Putamen (tissue), 1 donor: ENCODE measurements around the gene KIF7.
A peak's percentile ranks its signal among the peaks of the same experiment; 100 is the strongest.

Source experiments
- DNase-seq: peaks from one replicate; pipeline ENCODE4 v3.0.0-alpha.2; 2016; ENCODE audit warnings: low spot score

KIF7 gene

DNA sequence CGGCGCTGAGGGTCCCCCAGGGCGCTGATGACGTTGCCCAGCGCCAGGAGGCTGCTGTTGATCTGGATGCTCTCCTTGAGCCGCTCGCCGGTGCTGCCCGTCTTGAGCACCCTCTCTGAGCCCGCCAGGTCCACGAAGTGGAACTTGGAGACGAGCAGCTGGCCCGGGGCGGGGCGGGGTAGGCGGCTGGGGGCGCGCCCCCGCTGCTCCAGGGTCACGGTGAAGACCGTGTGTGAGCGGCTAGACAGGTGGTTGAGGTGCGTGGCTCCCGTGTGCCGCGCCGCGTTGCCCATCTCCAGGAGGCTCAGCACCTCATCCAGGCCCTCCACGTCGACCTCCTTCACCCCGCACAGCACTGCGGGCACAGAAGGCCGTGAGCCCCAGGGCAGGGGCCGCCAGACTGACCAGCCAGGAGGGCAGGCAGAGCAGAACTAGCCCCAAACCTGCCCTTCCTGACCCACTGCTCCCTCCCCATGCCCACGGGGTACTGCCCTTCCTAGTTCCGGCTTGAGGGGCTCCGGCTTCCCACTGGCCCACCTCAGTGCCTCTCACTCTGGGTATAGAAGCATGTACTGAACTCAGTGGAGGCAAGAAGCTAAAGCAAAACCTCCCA is 6.1 kb downstream of the KIF7 start:
- DNase-seq = no peak

DNA sequence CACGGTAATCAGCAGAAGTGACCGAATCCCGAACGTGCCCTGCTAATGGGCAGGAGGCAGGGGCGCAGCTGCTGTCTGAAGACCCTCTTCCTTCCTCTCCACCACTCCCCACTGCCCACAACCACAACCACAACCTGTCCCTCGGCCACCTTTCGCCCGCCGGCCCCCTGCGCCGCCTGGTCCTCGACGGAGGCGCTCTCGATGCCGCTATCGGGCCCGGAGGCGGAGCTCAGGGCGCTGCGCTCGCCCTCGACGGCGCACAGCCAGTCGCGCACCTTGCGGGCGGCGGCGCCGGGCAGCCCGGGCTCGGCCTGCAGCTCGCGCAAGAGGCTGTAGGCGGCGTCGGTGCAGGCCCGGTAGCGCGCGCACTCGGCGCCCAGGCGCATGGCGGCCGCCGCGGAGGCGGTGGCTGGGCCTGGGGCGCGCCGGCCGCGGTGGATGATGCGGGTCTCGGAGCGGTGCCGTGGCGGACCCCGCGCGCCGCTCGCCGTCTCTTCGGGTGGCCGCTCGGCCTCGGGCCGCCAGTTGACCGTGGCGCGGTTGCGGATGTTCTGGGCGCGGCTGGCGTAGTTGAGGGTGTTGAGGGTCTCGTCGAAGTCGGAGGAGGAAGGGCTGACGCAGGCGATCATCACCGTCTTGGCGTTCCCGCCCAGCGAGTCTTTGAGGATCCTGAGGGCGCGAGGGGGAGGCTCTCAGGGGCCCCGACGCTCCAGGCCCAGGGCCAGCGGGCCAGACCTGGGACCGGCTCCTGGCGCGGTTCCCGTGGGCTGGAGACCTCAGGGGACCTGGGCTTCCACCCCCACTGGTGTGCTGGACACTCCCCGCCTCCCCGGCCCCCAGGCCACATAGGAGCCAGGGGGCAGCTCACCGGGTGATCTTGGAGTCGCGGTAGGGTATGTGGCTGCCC is 6.9 kb downstream of the KIF7 start:
- DNase-seq = no peak

DNA sequence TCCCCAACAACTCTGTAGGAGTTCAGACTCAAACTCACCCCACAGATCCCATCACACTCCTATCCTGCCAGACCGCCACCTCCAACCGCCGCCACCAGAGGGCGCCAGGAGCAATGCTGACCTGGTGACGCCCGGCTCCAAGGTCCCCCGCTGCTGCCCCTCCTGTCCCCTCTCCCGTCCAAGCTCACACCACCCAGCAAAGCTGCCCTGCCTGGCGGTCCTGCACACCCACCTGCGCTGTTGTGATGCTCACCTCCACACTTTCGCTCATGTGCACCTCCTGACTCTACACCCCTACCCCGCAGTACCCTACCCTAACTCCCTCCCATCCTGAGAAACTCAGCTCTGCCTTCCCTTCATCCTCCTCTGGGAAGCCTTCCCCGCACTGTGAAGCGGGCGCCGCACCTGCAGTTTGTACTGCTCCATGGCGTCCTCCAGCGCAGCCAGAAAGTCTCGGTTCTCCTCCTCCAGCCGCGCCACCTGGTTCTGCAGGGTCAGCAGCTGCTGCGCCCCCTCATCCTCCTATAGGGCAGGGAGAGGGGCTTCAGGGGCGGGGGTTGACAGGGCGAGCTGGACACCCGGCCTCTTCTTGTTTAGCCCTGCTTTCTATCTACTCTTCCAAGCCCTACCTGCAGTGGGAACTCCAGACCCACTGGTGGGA is 7.9 kb downstream of the KIF7 start:
- no peak for DNase-seq

DNA sequence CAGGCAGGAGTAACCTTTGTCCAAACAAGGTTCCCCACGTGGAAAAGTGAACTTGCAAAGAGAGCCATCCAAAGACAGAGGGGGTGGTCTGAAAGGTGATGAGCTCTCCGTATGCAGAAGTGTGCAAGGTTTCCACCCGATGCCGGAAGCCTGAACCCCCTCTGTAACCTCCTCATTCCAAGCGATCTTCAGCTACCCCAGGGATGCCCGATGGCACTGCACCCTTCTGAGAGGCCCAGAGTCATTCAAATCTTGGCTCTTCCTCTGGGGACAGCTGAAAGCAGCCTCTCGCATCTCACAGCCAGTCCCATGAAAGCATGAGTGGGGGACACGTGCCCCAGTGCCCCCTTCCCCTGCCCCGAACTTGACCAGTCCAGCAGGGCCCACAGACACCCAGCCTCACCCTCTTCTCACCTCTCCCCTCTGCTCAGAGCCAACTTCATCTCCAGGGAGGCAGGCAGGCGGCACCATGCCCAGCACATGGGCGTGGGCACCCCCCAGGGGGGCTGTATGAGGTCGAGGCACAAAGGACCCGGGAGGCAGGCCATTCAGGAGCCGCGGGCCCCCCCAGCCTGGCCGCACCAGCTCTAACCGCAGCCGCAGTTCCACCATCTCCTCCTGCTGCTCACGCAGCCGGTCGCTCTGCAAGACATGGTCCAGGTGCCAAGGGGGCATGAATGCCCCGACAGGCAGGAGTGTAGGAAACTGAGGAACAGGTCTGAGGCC is 8.7 kb downstream of the KIF7 start:
- no peak for DNase-seq

DNA sequence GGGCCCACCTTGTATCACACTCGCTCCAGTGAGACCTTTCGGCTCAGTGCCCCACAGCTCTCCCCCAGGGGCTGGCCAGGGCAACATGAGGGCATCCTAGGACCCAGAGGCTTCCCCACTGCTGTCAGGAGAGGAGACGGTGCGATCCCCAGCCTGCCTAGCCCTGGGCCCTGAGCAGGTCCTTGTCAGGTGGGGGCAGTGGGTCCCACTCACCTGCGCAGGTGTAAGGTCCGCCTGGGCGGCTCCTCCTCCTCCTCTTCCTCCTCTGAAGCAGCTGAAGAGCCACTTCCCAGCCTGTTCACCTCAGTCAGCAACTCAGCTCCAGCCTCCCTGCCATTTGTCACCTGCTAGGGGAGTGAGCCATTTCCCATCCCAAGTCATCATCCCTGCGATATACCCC is 9.6 kb downstream of the KIF7 start:
- no peak for DNase-seq

DNA sequence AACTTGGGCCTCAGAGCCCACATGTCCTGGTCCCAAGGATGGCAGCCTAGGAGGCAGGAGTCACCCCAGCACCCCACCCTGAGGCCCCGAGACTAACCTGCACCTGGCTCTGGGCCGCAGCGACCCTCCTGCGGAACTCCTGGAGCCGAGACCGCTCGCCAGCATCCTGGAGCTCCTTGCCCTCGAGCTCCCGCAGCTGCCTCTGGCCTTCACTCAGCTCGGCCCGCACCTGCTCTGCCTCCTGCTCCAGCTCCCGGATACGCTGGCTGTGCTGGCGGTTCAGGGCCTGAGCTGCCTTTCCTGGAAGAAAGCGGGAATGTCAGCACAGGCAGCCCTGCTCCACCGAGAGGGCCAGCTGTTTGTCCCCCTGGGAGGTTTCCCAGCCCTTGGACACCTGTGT is 13.2 kb downstream of the KIF7 start:
- no peak for DNase-seq

DNA sequence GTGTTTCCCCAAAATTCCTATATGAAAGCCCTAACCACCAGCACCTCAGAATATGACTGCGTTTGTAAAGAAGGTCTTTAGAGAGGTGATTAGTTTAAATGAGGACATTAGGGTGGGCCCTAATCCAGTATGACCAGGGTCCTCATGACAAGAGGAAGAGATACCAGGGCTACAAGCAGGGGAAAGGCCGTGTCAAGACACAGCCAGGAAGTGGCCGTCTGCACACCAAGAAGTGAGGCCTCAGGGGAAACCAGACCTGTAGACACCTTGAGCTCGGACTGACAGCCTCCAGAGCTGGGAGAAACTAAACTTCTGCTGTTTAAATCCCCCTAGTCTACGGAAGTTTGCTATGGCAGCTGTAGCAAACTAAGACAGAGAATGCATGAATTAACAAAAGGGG is 14.2 kb downstream of the KIF7 start:
- DNase-seq = no peak

DNA sequence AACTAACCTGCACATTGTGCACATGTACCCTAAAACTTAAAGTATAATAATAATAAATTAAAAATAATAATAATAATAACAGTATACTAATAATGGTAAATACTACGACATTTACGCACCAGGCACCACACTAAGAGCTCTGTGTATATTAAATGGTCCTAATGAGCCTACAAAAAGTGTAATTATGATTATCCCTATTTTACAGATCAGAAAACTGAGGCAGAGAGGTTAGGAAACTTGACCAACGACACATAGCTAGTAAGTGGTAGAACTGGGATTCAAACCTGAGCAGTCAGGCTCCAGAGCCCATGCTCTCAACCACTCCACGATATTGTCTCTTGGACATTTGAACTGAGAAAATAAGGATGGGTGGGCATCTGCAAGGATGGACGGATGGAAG is 15.0 kb downstream of the KIF7 start:
- no peak for DNase-seq

DNA sequence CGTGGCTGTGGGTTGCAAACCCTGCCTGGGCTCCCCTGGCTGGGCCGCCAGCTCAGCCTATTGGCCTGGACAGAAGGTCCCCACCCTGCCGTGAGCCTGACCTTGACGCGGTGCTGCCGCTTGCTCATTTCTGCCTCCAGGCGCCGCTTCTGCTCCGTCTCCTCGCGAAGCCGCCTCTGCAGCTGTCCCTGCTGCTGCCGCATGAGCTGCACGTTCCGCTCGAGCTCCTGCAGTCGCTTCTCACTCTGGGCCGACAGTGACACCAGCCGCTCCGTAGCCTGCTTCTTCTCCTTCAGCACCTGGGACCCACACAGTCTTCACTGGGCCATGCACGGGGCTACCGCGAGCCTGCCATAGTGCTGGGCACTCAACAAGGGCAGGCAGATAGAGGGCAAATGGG is 21.7 kb downstream of the KIF7 start:
- no peak for DNase-seq

DNA sequence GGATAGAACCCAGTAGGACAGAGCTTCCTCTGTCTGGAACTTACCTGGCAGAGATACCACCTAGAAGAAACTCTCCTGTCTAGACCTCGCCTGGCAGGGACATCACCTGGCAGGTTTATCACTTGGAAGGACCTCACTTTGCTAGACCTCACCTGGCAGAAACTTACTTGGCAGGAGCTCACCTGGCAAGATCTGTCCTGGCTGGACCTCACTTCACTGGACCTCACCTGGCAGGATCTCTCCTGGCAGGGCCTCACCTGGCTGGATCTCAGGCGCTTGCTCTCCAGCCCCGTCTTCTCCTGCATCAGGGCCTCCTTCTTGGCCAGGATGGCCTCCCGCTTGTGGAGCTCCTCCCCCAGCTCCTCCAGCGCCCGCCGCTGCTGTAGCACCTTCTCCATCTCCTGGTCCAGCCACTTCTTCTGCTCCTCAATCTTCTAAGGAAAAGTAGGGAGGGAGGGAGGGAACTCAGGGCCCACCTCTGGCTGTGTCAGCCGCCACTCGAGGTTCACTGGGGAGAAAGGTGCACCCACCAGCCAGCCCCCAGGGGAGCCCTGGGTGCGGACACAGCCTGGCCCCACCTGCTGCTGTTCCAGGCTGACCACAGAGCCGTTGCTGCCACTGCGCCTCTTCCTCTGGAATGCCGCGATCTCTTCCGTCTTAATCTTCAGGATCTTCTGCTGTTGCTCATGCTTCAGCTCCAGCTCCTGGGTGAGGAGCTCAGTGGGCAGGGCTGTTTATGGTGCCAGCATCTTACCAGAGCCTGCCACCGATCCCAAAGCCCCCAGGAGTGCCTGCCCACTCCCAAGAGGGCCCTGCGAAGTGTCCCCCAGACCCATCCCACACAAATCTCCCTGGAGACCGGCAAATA is 22.5 kb downstream of the KIF7 start:
- no peak for DNase-seq

DNA sequence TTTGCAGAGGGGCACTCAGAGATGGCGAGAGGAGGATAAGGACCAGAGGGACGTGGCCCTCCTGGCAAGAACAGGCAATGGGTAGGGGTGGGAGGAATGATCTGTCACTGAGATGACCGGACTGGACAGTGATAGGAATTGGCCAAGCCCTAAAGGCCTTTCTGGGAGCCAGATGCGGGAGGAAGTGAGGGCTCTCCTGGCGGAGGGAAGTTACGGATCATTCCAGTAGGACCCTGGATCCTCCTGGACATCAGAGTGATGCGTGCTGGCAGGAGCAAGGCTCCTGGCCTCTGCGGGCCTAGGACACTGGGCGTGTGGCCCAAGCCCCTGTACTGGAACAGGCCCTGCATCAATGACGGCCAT is 23.4 kb downstream of the KIF7 start:
- no peak for DNase-seq

DNA sequence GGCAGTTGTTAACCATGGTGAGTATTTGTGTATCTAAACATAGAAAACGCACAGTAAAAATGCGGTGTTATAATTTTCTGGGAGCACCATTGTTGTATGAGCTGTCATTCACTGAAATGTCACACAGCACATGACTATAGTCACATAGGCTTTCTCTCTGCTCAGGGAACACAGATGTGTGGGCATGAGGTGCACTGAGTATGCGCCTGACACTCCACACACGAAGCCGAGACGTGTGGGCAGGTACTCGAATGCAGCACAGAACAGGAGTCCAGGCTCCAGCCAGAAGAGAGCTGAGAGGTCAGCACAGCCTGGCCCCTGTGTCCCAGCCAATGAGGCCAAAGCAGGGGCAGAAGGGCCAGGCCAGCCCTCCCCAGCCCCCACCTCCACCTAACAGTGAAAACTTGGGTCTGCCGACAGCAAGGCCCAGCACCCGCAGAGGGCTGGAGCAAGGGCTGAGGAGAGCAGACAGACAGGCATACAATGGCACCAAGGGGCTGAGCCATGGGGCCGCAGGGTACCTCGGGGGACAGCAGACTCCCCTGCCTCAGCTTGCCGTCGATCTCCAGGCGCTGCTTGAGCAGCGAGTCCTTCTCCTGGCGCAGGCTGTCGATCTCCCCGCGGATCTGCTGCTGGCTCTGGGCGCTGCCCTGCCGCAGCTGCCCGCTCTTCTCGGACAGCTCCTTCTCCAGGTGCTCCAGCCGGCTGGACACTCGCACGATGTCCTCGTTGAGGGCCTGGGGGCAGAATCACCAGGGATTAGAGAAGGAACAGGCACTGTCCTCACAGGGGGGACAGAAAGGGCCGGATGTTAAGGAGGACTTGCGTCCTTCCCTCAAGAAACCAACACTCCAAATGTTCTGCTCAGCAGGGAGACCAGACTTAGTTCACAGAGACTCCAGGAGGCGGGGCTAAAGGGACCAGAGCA is 24.0 kb downstream of the KIF7 start:
- DNase-seq = peak; percentile 50

DNA sequence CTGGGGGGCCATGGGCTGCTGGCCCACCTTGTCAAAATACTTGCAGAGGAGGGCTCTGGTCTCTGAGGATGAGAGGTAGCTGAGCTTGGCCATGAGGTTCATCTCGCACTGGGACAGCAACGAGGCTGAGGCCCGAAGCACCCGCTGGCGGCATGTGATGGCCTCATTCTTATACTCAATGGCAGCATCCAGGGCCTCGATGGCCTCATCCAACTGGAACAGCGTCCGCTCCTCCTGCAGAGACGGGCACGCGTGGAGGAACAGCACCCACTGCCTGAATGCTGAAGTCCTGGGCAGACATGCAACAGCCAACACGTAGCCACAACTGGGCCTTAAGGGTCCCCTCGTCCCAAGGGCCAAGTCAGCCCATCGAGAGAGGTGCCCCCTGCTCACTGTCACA is 25.0 kb downstream of the KIF7 start:
- no peak for DNase-seq

DNA sequence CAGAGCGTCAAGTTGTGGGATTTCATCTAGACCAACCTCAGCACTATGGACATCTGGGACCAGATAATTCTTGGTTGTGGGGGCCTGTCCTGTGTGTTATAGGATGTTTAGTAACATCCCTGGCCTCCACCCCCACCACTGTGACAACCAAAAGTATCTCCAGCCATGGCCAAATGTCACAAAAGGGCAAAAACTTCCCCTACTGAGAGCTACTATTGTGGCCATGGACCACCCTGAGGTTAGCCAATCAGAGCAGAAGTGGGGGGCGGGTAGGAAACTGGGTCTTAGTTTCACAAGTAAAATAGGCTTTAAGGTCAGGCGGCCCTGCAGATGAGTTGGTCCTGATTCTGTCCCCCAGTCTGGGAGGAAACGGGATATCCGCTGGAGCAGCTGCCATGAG is 25.4 kb downstream of the KIF7 start:
- DNase-seq = no peak

DNA sequence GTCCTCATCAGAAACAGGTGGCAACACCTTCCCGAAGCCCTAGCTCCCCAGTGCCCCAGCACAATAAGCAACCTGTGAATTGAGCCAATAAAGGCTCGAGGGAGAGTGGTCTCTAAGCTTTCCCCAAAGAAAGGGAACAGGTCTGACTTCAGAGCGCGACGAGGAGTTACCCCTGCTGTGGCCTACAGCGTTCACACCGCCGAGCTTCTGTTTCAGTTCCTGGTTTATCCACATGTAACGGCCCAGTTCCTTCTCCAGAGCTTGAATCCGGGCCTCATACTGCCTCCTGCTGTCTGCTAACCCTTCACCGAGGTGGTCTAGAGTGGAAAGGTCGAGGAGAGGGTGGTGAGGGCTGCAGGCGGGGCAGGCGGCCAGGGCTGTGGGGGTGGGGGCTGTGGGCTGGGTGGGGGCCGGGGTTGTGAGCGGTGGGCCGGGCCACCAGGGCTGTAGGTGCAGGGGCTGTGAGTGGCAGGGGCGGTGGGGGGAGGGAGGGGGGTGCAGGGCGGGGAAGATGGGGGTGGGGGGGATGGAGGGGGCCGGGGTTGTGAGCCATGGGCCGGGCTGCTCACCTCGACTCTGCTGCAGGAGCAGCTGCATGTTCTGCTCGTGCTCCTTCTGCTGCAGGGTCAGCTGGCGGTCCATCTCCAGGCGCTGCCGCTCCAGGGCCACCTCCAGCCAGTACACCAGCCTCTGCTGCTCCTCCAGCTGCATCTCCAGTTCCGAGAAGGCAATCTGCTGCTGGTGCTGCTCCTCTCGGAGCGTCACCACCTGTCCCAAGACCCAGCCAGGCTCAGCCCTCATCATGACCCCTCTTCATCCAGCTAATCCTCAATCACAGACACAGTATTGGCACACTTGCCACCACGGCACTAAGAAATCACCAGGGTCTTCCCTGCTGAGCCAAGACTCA is 26.2 kb downstream of the KIF7 start:
- DNase-seq = no peak

DNA sequence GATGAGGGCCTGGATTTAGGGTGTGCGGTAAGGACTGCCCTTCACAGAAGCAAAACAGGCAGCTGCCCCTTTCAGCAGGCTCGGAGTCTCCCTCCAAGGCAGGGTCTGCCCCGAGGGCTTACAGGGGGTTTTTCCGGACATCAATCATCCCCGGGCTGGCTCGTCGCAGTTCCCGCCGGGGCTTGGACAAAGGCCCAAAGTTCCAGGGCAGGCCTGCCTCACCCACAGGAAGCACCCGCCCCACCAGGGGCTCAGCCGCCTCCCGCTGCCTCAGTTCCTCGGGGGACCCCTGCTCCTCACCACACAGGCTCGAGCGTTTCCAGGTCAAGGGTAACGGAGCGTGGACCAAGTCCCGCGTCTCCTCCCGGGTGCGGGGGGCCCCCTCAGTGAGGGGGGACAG is 27.0 kb downstream of the KIF7 start:
- DNase-seq = no peak

DNA sequence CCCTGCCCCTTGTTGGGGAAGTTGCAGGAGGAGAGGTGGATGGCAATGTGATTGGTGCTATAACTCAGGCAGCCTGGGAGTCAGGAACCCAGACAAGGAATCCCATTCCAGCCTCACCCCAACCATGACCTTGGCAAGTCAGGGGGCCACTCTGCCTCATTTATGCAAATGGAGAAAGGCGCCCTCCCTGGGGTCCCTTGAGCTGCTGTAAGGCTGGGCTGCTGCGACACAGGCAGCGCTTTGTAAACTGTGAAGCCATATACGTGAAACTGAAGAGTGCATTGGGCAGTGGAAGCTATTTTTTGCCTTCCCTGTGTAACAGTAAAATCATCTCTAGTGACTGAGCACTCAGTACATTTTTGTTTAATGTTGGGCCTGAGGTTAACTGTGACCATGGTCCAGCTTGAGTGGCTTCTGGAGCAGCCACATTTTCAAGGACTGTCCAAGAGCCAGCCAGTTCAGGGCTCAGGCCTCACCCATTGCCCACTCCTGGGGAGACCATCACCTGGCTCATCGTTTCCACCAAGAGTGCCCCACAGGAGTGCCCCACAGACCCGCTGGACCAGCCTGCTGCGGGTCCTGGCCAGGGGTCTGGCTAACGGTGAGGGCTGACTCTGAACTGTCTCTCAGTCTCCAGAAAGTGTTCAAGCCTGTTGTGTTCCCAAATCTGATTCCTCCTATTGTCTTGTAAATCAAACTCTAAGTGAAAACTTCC is 27.9 kb downstream of the KIF7 start:
- DNase-seq = no peak

DNA sequence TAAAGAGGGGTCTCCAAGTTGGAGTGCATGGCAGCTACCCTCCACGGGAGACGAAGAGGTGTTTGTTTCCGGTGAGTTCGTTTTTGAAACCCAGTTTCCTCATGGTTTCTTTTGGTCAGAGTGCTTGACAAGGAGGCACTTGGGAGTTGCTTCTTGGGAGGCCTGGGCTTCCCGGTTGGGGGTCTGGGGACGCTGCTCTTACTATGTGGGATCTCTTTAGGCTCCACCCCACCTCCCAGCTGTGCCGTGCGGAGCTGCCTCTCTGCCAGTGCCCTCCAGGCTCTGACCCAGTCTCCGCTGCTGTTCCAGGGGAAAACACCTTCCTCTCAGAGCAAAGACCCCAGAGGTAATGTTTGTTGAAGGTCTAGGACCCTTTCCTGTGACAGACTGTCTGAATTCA is 29.6 kb downstream of the KIF7 start:
- no peak for DNase-seq

DNA sequence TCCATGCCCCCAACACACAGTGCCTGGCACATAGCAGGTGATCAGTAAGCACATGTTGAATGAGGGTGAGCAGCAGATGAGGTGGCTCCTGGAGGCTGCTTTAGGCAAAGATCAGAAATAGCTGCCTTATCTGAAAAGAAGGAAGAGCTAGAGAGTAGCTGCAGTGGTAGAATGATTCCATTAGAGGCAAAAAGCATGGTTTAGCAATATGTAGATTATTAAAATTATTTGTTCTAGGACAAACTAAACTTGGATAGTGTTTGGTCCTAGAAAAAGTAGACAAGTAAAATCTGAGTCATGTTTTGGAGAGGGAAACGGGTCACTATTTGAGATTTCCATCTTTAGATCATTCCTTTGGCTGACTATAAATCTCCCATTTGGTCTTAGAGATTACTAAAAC is 32.1 kb downstream of the KIF7 start:
- no peak for DNase-seq
